NCI-H187 treated with DMSO at 0.1 percent for 48 hours (cell line): ENCODE data around the gene PYROXD2.

ENCODE experiments used
- DNase-seq: peaks from one replicate; lab custom pipeline; 2025; lab: John Stamatoyannopoulos, UW

PYROXD2 gene

GRCh38 chr10:98433881-98434732, 19.1 kb upstream of the PYROXD2 start:
- DNase-seq = no peak

- no peak for DNase-seq
Measured at GRCh38 chr10:98433371-98433770, 18.4 kb upstream of the PYROXD2 start.

GRCh38 chr10:98432330-98432729, 17.3 kb upstream of the PYROXD2 start:
- DNase-seq = no peak

- no peak for DNase-seq
Measured at GRCh38 chr10:98431016-98431415, 16.0 kb upstream of the PYROXD2 start.

- no peak for DNase-seq
Measured at GRCh38 chr10:98430427-98430826, 15.4 kb upstream of the PYROXD2 start.

GRCh38 chr10:98429320-98430072, 14.5 kb upstream of the PYROXD2 start:
- DNase-seq = no peak

DNA sequence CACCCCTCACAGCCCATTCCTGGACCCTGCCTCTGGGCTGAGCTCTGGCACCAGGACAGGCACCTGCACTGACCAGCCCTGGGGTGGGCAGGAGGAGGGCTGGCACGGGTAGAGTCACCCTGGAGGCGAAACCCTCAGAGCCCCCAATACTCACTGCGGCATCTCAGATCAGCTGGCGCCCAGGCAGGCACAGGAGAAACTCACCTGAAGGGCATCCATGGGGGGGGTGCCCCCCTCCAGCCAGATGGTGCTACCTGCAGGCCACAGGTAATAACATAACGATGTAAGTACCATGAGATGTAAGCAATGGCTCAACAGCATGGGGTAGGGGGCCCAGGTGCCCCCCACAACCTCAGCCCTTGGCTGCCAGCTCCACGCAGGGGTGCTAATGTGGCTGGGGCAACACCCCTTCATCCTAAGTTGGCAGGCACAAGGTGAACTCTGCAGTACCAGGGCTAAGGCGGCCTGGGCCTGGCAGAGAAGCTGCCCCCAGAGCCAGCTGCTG, 12.1 kb upstream of the PYROXD2 start:
- DNase-seq = no peak

DNA sequence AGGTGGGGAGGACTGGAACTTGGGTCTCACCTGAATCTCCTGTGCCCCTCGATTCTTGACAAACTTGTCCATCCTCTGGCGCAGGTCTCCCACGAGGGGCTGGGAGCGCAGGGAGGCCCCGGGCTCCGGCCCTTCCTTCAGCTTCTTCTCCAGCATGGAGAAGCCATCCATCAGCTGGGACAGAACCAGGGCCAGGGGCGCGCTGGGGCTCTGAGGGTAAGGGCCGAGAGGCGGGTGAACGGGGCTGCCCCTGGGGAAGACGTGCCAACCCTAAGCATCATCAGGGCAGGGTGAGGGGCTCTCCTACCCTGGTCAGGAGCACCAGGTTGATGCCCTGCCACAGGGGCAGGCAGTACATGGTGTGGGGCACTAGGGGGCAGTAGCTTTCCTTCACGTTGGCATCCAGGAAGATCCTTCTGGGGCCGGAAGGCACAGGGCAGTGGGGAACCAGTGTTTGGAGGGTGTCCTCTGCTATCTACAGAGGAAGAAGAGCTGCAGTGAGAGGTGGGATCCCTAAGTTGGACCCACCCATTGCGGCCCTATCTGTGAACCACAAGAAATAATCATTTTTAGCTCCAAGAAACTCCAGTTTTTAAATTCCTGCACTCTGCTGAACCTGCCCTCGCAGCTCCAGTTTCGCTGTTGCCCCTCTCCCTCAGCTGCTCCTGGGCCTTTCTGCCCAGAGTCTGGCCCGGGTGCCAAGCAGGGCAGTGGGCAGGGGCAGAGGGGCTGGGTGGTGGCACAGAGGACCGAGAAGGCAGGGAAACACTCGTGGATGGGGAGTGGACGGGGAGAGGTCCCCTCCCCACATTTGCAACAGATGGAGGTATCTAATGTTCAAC, 10.8 kb upstream of the PYROXD2 start:
- DNase-seq = no peak

DNA sequence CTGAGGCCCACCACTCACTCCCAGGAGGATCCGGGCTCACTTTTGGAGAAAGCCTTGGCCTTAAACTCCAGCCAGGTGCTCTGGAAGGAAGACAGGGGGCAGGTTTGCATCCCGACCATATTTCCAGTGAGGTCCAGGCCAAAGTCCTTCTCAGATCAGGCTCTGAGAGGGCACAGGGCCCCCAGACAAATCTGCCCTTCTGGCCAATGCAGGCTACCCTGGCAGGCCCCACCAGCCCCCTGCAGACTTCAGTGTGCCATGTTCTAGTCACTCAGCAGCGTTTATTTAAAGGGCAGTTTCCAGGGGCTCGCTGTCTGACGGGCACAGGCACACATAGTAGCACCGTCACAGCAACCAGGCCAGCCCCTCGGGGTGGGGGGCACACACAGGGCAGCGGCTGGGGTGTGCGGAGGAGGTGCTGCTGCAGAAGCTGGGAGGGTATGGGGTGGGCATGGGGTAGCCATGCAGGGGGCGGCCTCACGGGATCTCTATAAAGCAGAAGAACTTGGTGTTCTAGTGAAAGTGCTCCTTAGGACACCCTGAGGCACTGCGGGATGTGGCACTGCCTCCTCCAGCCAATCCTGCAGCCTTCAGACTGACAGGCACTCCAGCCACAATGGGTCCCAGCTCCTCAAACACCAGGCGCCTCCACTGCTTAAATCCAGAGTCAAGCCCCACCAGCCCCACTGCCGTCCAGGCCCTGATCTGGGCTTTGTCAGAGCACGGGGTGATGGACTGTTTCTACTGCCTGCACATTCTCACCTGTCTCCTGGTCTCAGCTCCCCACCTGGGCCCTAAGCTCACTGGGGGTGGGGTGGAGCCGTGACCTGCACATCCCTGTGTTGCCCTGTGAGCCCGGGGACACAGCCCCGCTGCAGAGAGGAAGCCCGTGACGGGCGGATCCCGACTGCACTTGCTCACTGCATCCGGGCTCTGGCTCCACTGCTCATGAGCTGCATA, 9.6 kb upstream of the PYROXD2 start:
- no peak for DNase-seq

DNA sequence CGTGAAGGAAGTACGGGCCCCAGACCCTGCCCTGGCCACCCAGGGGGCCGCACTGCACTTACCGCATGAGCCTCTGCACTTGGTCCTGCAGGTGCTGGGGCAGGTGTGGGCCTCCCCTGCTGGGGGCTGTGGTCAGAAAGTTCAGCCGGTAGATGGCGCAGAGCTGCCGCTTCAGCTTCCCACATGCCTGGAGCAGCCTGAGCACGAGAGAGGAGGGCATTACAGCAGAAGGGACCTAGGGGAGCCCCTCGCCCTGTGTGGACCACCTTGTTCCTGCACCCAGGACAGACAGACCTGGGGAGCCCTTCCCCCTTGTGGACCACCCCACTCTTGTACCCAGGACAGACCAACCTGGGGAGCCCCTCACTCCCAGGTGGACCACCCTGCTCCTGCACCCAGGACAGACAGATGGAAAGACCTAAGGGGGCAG, 8.7 kb upstream of the PYROXD2 start:
- DNase-seq = no peak

DNA sequence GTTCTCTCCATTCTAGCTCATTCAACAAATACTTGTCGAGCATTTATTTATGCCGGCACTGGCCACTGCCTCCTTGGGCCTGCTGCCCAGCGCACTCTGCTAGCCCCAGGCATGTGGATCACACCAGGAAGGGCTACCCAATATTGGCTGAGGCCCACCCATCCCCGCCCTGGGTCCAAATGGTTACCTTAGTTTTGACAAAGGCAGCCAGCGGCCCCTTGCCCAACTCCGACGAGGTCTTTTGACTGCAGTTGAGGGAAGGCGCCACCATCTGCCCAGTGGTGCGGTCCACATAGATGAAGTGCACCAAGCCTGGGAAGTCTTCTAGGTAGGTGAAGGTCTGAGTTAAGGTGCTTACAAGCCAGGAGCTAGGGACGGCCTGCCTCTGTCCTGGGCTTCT, 7.2 kb upstream of the PYROXD2 start:
- no peak for DNase-seq

GRCh38 chr10:98420786-98421185, 5.8 kb upstream of the PYROXD2 start:
- no peak for DNase-seq

GRCh38 chr10:98419469-98420261, 4.7 kb upstream of the PYROXD2 start:
- DNase-seq = no peak

- no peak for DNase-seq
Measured at GRCh38 chr10:98418665-98419468, 3.9 kb upstream of the PYROXD2 start.

GRCh38 chr10:98417973-98418664, 3.1 kb upstream of the PYROXD2 start:
- no peak for DNase-seq

GRCh38 chr10:98417481-98417959, 2.5 kb upstream of the PYROXD2 start:
- DNase-seq = no peak

GRCh38 chr10:98416606-98417388, 1.8 kb upstream of the PYROXD2 start:
- DNase-seq = no peak

- DNase-seq = no peak
Measured at GRCh38 chr10:98415731-98416119, 743 bp upstream of the PYROXD2 start.
